SJSA1 (cell line): ENCODE measurements around the gene MAPKAP1. TPM values are rescaled to one million over a fixed set of nuclear protein-coding genes. Genes with fewer than 3 reads are reported as not detected.
"Not testable (repeated sequence)": the region's sequence is repeated elsewhere in the genome, so short reads cannot be mapped to it uniquely, and the experiment has no call there.

Source experiments
- DNase-seq, 2 experiments: peaks; one replicate each; pipeline ENCODE4 v3.0.0-alpha.2; 2015 to 2020; ENCODE audit warnings: low spot score in 2 of 2, low read depth in 1 of 2
- H3K27ac ChIP-seq: fragments of 250-450 bp; sonication (Bioruptor Pico); 2 replicates; pipeline ENCODE4 v1.5.1; 2020; ENCODE audit warnings: mild to moderate bottlenecking, moderate library complexity
- H3K27me3 ChIP-seq: fragments of 250-450 bp; sonication (Bioruptor Pico); replicated peaks from 2 replicates; pipeline ENCODE4 v1.5.1; 2020; ENCODE audit warnings: mild to moderate bottlenecking, moderate library complexity
- H3K36me3 ChIP-seq: fragments of 250-450 bp; sonication (Bioruptor Pico); 2 replicates; pipeline ENCODE4 v1.5.1; 2020; ENCODE audit warnings: mild to moderate bottlenecking
- H3K4me1 ChIP-seq: fragments of 250-450 bp; sonication (Bioruptor Pico); replicated peaks from 2 replicates; pipeline ENCODE4 v1.6.1; 2021; ENCODE audit warnings: mild to moderate bottlenecking
- H3K4me3 ChIP-seq: fragments of 250-450 bp; sonication (Bioruptor Pico); 2 replicates; pipeline ENCODE4 v1.5.1; 2020; ENCODE audit warnings: mild to moderate bottlenecking
- H3K9me3 ChIP-seq: fragments of 250-450 bp; sonication (Bioruptor Pico); replicated peaks from 2 replicates; pipeline ENCODE4 v1.5.1; 2020; ENCODE audit warnings: mild to moderate bottlenecking
- total RNA-seq: library from RNA; depleted of rRNA; stranded (reverse); fragments of >200 nt; shearing (Covaris generic); gene quantifications from 2 replicates; pipeline ENCODE4 v1.2.3, GENCODE V29; 2014

Gene MAPKAP1
- total RNA-seq, 1 experiment from 2014 or later, result 76.2 TPM

DNA sequence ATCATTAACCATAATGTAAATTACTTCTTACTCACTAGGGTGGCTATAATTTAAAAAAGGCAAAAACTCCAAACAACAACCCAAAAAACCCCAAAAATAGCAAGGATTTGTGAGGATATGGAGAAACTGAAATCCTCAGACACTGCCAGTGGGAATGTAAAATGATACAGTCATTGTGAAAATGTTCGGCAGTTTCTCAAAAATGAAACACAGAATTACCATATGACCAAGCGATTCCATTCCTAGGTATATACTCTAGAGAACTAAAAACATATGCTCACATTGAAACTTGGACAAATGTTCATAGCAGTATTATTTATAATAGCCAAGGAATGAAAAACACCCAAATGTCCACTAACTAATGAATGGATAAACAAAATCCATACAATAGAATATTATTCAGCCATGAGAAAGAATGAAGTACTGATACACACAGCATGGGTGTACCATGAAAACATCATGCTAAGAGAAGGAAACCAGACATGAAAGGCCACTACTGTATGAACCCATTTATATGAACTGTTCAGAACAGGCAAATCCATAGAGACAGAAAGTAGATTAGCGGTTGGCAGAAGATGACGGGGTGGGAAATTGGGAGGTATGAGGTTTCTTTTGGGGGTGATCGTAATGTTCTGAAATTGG lies 119.1 kb downstream of the MAPKAP1 start:
- Histone ChIP-seq H3K27me3 (no peaks in the 10 kb centered on the region), H3K4me1 (no peaks in the 10 kb centered on the region), H3K36me3 (no peaks in the 10 kb centered on the region), H3K27ac (no peak overlapping the region), H3K9me3 (no peaks in the 10 kb centered on the region), H3K4me3 (no peak overlapping the region)
- DNase-seq, result no peak

DNA sequence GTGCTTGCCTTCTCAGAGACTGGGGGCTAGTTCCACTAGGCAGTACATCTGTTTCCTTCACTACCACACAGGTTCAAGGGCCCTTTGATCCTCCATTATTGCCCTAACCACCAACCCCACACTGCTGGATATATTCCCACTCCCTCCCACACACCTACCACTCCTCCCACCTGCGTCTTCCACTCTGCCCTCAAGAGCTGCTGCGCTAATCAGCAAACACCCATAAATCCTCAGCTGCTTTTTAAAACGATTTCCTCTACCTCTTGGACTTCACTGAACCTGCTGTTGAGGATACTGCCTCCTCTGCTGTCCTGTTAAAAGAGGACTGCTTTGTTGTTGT lies 120.9 kb downstream of the MAPKAP1 start:
- no peaks in the 10 kb centered on the region for H3K9me3 ChIP-seq
- no peaks in the 10 kb centered on the region for H3K27me3 ChIP-seq
- no peaks in the 10 kb centered on the region for H3K36me3 ChIP-seq
- H3K27ac ChIP-seq, result no peak overlapping the region
- no peak overlapping the region for H3K4me3 ChIP-seq
- H3K4me1 ChIP-seq, result no peaks in the 10 kb centered on the region
- DNase-seq, result no peak

DNA sequence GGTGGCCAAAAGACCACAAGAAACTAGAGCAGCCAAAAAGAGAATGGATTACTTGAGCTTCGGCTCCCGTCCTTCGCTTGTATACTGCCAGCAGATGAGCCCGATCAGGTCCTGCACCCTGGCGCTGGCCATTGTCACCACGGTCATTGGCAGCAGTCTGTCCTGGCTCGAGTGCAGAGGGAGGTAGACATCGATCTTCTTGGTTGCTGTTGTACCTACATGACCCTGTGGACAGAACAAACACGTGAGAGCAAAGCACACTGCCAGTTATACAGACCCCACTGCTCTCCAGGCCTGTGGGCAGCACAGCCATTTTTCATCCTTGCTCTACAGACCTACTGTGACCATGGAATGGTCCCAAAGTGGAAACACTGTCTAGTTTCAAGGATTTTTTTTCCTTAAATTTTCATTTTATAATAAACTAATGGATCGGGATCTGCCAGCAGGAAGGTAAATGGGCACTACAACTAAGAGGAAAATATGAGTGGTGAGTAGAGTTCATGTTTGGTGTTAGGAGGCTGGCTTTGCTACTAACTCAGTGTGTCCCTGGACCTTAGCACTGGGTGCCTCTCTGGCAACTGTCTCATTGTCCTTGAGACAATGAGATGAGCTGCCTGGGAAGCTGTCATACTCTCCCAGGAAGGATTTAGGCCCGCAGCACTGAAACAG lies 121.4 kb downstream of the MAPKAP1 start:
- H3K27ac ChIP-seq, result no peak overlapping the region
- H3K4me3 ChIP-seq, result no peak overlapping the region
- H3K36me3 ChIP-seq, result 0 out of 2 replicates have a peak, but pooled peaks cover 2% of the 10 kb centered on the region
- H3K9me3 ChIP-seq, result no peaks in the 10 kb centered on the region
- H3K27me3 ChIP-seq, result no peaks in the 10 kb centered on the region
- H3K4me1 ChIP-seq, result no peaks in the 10 kb centered on the region
- no peak for DNase-seq

DNA sequence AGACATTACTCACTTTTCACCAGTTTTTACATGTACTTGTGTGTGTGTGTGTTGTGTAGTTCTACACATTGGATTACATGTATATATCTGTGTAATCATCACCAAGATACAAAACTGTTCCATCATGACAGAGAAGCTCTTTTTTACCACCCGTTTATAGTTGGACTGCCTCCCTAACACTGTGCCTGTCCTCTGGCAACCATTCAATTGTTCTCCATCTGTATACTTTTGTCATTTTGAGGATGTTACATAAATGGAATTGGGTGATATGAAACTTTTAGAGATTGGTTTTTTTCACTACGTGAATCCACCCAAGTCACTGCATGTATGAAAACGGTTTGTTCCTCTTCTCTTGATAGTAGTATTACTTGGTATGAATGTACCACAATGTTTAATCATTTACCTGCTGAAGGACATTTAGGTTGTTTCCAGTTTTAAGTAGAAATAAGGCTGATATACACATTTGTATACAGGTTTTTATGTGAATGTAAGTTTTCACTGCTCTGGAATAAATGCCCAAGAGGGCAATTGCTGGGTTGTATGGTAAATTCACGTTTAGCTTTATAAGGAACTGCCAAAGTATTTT lies 126.2 kb downstream of the MAPKAP1 start:
- Histone ChIP-seq H3K4me3 (no peak overlapping the region), H3K36me3 (0 out of 2 replicates have a peak, but pooled peaks cover 2% of the 10 kb centered on the region), H3K9me3 (no peaks in the 10 kb centered on the region), H3K4me1 (no peaks in the 10 kb centered on the region), H3K27me3 (no peaks in the 10 kb centered on the region), H3K27ac (no peak overlapping the region)
- no peak for DNase-seq

DNA sequence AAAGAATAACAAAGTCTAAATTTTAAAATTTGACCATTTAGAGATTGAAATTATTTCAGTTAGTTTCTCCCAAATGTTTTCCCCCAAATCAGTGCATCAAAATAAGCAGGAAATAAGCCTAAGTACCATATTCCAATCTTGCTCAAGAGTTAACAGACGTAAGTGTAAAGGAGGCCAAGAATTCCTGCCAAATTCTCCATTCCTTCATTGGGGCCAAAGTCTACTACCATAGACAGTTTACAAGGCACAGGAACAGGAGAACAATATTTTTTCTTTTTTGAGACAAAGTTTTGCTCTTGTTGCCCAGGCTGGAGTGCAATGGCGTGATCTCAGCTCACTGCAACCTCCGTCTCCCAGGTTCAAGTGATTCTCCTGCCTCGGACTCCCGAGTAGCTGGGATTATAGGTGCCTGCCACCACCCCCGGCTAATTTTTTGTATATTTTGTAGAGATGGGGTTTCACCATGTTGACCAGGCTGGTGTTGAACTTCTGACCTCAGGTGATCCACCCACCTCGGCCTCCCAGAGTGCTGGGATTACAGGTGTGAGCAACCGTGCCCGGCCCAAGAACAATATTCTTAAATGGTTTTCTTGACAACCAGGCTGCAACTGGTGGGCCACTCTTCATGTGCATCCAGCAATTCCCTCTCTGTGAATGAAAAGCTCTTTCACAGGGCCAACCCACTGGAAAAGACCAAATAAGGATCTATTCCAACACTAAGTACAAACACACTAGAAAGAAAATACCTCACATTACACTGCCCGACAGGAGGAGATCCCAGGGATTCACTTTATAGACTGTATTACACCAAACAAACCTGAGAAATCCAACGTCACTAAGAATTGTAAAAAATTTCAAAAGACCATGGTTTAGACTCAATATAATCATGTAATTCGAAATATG lies 127.7 kb downstream of the MAPKAP1 start:
- no peak for DNase-seq
- H3K4me1 ChIP-seq, result no peaks in the 10 kb centered on the region
- no peak overlapping the region for H3K27ac ChIP-seq
- H3K27me3 ChIP-seq, result no peaks in the 10 kb centered on the region
- H3K4me3 ChIP-seq, result no peak overlapping the region
- 0 out of 2 replicates have a peak, but pooled peaks cover 2% of the 10 kb centered on the region for H3K36me3 ChIP-seq
- H3K9me3 ChIP-seq, result peaks cover 2% of the 10 kb centered on the region; the same call in 1 of the 2 replicates

DNA sequence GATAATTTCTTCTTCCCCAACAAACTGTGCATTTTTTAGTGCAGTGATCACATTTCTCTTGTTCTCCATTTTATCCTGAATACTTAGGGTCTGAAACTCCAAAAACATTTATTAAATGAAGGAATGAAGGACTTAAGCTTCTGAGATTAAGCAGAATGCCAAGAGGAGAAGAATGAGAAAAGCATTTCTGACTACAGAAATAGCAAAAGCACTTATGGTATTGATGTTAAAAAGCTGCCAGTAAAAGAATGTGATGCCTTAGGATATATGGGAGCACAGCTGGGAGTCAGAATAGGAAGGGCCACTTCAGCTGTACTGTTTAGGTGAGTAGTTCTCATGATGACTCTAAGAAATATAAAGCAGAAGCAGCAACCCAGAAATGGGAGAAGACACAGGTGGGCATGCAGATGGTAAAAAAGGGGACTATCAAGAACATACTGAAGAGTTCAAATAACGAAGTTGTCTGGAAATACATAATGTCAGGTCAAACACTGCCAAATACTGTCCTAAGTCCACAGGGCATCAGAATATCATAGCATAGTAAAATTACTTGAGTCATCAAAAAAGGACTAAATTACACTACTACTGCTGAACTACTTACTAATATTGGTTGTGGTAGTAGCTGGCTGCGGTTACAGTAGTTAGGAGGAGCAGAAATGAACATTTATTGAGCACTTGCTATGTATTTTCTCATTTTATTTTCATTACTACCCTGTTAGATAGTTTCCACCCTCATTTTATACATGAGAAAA lies 132.7 kb downstream of the MAPKAP1 start:
- H3K4me3 ChIP-seq, result no peak overlapping the region
- no peak overlapping the region for H3K27ac ChIP-seq
- H3K27me3 ChIP-seq, result no peaks in the 10 kb centered on the region
- H3K4me1 ChIP-seq, result no peaks in the 10 kb centered on the region
- H3K9me3 ChIP-seq, result peaks cover 2% of the 10 kb centered on the region; the same call in 1 of the 2 replicates
- H3K36me3 ChIP-seq, result no peaks in the 10 kb centered on the region
- no peak for DNase-seq

DNA sequence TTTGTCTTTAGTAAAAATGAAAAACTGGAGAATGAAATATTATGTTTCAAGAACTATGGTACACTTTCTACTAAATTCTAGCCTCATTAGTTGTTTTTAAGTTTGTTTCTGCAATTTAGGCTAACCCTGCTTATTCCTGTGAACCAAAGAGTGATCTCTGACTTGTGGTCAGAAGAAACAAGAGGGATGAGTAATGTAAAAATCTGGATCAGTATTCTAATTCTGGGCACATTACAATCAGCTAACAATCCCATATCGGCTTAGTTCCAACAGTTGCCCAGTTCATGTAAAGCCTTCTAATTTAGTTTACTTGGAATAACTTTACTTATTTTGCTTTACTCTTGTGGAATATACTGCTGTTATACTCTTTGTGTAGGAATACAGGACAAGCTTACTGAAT lies 134.5 kb downstream of the MAPKAP1 start:
- not testable (repeated sequence) for H3K4me3 ChIP-seq, H3K27ac ChIP-seq, H3K4me1 ChIP-seq, DNase-seq, H3K36me3 ChIP-seq, H3K9me3 ChIP-seq, H3K27me3 ChIP-seq

DNA sequence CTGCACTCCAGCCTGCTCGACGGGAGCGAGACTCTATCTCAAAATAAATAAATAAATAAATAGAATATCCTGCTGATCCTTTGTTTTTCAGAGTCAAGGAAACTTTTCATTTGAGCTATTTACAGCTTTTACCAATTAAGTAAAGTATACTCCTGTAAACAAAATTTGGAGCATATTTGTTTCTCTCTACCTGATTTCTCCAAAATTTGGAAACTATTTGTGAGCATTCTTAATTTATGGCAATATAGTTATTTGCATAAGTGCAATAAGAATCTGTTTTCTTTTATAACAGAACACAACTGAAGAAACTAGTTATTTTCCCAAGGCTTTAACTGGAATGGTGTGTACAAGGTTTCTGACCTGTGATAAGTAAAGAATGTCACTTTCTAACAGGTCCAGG lies 135.2 kb downstream of the MAPKAP1 start:
- not testable (repeated sequence) for DNase-seq, H3K4me3 ChIP-seq, H3K9me3 ChIP-seq, H3K27ac ChIP-seq, H3K27me3 ChIP-seq, H3K4me1 ChIP-seq, H3K36me3 ChIP-seq

DNA sequence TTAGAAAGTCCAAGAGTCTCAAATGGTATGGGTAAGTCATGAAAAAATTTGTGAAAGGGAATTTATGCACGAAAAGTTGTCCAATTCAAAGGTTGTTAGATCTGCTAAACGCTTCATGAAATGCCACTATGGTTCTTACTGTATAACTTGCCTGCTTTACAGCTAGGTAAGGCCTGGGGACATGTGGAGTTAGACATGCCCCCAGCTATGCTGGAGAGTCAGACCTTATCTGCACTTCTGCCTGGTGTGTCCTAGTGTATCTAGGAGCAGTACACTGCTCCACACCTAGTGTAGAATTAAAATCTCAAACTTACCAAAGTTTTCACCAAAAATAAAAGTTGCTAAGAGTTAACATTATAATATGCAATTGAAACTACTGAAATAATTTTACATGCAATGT lies 136.8 kb downstream of the MAPKAP1 start:
- Histone ChIP-seq H3K4me3 (no peak overlapping the region), H3K27me3 (no peaks in the 10 kb centered on the region), H3K4me1 (no peaks in the 10 kb centered on the region), H3K27ac (no peak overlapping the region), H3K9me3 (peaks cover 2% of the 10 kb centered on the region; the same call in 1 of the 2 replicates), H3K36me3 (no peaks in the 10 kb centered on the region)
- DNase-seq, result no peak

DNA sequence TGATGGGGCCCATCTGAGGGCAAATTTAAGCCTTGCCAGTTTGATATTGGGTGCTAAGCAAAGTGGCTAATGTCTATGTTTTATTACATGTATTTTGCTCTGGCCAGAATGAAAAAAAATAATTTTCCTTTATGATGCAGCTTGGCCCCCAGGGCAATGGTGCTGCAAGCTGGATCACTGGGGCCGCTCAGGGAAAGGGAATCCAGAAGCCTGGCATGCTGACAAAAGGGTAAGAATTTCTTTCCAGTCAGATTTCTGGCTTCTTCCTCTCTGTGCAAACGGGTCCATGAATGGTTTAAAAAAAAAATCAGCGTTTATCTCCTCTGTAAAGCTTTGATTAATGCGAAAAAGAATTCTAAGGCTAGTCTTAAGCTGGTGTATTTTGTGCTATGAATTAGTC lies 138.4 kb downstream of the MAPKAP1 start:
- no peak overlapping the region for H3K27ac ChIP-seq
- DNase-seq, result no peak
- H3K27me3 ChIP-seq, result no peaks in the 10 kb centered on the region
- H3K4me3 ChIP-seq, result no peak overlapping the region
- no peaks in the 10 kb centered on the region for H3K36me3 ChIP-seq
- H3K4me1 ChIP-seq, result no peaks in the 10 kb centered on the region
- no peaks in the 10 kb centered on the region for H3K9me3 ChIP-seq

DNA sequence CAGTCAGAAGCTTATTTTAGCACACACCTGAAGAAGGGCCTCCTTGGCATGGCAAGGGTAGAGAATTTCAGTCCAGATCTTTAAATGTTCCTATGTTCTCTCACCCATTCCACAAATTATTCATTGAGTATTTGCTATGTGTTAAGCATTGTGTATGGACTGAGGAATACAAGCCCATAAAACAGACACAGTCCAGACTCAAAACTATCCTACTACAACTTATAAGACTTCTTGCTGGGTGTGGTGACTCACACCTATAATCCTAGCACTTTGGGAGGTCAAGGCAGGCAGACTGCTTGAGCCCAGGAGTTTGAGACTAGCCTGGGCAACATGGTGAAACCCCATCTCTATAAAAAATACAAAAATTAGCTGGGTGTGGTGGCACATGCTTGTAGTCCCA lies 141.0 kb downstream of the MAPKAP1 start:
- H3K9me3 ChIP-seq, H3K4me3 ChIP-seq, H3K4me1 ChIP-seq, H3K27ac ChIP-seq, DNase-seq, H3K36me3 ChIP-seq, H3K27me3 ChIP-seq: not testable (repeated sequence)

DNA sequence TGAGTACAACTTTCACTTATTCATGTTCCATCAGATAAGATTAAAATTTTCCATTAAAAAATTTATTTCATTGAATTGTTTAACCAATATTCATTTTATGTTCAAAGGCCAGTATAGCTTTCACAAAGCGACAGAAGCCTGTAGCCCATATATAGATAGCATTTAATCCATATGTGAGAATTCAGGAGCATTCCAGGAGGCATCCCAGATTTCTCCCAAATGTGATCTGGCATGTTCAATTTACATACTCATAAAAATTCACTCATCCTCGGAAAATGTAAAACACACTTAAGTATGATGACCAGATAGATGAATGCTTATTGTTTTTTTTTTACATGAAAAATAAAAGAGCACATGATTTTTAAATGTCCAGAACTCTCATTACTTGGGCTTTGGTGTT lies 141.9 kb downstream of the MAPKAP1 start:
- Histone ChIP-seq H3K27ac (no peak overlapping the region), H3K36me3 (no peaks in the 10 kb centered on the region), H3K9me3 (no peaks in the 10 kb centered on the region), H3K4me3 (no peak overlapping the region), H3K27me3 (no peaks in the 10 kb centered on the region), H3K4me1 (no peaks in the 10 kb centered on the region)
- no peak for DNase-seq

DNA sequence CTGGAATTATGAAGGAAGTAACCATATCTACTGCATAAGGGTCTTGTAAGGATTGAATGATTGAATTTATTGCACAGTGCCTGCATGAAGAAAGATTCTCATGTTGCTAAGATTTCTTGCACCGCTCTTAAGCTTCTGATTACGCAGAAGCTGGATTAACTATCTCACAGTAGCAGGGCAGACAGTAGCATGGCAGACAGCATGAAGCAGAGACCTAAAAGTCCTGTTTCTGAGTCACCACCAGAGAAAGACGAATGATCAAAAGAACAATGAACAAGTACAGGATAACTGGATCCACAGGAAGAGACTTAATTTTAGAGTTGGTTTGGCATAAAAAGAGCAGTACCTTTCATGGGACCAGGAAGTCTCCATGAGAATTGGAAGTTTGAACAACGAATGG lies 142.4 kb downstream of the MAPKAP1 start:
- Histone ChIP-seq H3K36me3 (no peaks in the 10 kb centered on the region), H3K9me3 (no peaks in the 10 kb centered on the region), H3K27ac (no peak overlapping the region), H3K4me3 (no peak overlapping the region), H3K27me3 (no peaks in the 10 kb centered on the region), H3K4me1 (no peaks in the 10 kb centered on the region)
- DNase-seq, result no peak
